ENCODE measurements around the gene SEC22A. TPM values are rescaled to one million over a fixed set of nuclear protein-coding genes. Genes with fewer than 3 reads are reported as not detected.
A peak's percentile ranks its signal among the peaks of the same experiment; 100 is the strongest.

SEC22A gene
- total and polyA plus RNA-seq, 4 experiments from 2014 or later: 19.4 to 26.5 (median 22.5) TPM

DNA sequence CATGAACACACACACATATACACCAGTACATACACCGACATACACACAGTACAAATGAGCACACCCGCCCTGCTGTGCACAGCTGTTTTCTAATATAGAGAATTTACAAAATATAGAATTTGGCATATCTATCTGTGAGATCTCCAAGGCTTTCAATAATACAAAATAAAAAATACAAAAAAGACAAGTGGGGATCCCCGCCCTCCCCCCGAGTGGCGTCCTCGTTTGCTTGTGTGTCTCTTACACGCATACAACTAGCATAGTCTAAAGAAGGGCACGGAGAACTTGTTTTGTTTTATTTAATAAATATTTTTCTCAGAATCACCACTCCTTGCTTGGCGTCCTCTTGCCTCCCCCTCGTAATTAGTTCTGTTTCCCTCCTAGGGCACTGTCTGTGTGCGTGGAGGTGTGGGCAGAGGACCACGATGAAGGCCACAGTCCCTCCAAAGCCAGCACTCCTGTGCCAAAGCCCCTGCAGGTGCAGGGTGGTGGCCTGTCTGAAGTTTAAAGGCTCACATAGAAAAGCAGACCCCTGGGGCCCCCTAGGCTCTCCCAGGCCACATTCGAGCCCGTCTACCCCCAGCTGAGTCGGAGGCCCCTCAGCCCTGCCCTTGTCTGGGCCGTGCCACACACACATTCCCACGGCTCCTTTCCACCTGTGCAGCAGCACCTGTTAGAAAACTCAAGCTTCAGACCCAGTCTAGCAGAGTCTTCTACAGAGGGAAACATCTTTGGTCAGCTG is 82.1 kb downstream of the SEC22A start:
- Mint-ChIP-seq H3K4me1 (no peaks in the 10 kb centered on the region), H3K4me3 (no peak overlapping the region), H3K9me3 (peaks cover 0 to 2% (median 0%) of the 10 kb centered on the region in 8 donors), H3K36me3 (peaks cover 0 to 5% of the 10 kb centered on the region in 2 donors), H3K27me3 (no peaks in the 10 kb centered on the region), H3K27ac (no peak overlapping the region)
- ChIA-PET POLR2A (ENCODE audit: partially characterized antibody) (no interaction called here), CTCF (ENCODE audit: partially characterized antibody) (no interaction called here)
- no peaks in the 10 kb centered on the region for H3K27me3 ChIP-seq (ENCODE audit: insufficient read depth, low read length)
- intact Hi-C loops (cut with micrococcal nuclease): no loop called here
- H3K36me3 ChIP-seq (ENCODE audit: insufficient read depth, low read length): no peaks in the 10 kb centered on the region
- no peak for DNase-seq
- no peak overlapping the region for H3K4me3 ChIP-seq (ENCODE audit: low read length in 2 of 2)
- no peak overlapping the region for H3K27ac ChIP-seq (ENCODE audit: low read depth, low read length)
- H3K9me3 ChIP-seq (ENCODE audit: control insufficient read depth in 1 of 2, low read length in 2 of 2): no peaks in the 10 kb centered on the region
- no peaks in the 10 kb centered on the region for H3K4me1 ChIP-seq (ENCODE audit: insufficient read depth, low read length)

DNA sequence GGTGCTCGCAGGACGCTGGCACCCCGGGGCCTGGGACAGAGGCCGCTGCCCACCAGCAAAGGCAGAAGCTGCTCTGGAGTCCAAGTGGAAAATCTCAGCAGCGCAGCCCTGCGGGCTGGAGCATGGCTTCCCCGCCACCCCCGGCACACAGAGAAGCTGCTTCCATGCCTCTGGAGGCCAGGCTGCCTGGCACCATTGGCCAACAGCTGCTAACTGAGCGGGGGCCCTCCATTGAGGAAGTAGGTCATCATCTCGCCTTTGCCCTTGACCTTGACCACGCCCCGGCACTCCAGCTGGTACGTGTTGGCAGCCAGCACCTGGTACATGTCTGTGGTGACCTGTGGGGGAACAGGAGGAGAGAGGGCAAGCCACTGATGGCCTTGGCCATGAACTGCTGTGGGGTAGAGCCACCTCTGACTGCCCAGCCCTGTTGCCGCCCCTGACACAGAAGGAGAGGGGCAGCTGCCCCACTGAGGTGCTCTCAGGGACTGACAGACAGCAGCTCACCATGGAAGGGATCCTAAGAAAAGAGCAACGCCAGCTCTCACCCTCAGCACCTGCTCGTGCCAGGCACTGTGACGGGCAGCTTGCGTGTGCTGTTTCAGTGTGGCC is 82.8 kb downstream of the SEC22A start:
- intact Hi-C loops (cut with micrococcal nuclease): no loop called here
- H3K27ac ChIP-seq (ENCODE audit: low read depth, low read length): no peak overlapping the region
- H3K36me3 Mint-ChIP-seq: peaks cover 0 to 2% of the 10 kb centered on the region in 2 donors
- H3K4me3 ChIP-seq (ENCODE audit: low read length in 2 of 2): no peak overlapping the region
- no peaks in the 10 kb centered on the region for H3K27me3 Mint-ChIP-seq
- no peak for DNase-seq
- no peaks in the 10 kb centered on the region for H3K4me1 ChIP-seq (ENCODE audit: insufficient read depth, low read length)
- no peaks in the 10 kb centered on the region for H3K27me3 ChIP-seq (ENCODE audit: insufficient read depth, low read length)
- ChIA-PET CTCF (ENCODE audit: partially characterized antibody) (no interaction called here), POLR2A (ENCODE audit: partially characterized antibody) (no interaction called here)
- H3K36me3 ChIP-seq (ENCODE audit: insufficient read depth, low read length): no peaks in the 10 kb centered on the region
- H3K27ac Mint-ChIP-seq: no peak overlapping the region
- no peaks in the 10 kb centered on the region for H3K4me1 Mint-ChIP-seq
- H3K9me3 Mint-ChIP-seq: peaks cover 0 to 2% (median 0%) of the 10 kb centered on the region in 8 donors
- H3K9me3 ChIP-seq (ENCODE audit: control insufficient read depth in 1 of 2, low read length in 2 of 2): no peaks in the 10 kb centered on the region
- no peak overlapping the region for H3K4me3 Mint-ChIP-seq

DNA sequence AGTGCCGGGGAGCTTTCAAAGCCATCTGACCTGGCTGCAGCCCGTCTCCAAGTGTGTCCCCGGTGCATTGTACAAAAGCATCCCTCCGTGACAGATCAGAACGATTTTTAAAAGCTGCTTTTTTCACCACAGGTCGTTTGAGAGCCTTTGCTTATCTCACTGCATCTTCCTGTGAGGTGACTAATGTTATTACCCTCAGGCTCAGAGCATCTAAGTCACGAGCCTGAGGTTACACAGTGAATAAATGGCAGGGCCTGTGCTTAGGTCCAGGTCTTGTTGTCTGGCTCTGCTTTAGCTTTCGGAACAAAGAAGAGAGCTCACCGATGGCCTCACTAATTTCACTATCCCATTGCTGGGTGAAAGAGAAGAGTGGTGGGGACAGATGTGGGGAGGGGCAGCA is 83.3 kb downstream of the SEC22A start:
- H3K9me3 ChIP-seq (ENCODE audit: control insufficient read depth in 1 of 2, low read length in 2 of 2): no peaks in the 10 kb centered on the region
- H3K36me3 ChIP-seq (ENCODE audit: insufficient read depth, low read length): no peaks in the 10 kb centered on the region
- H3K36me3 Mint-ChIP-seq: no peaks in the 10 kb centered on the region
- H3K9me3 Mint-ChIP-seq: peaks cover 0 to 2% (median 0%) of the 10 kb centered on the region in 8 donors
- H3K27me3 ChIP-seq (ENCODE audit: insufficient read depth, low read length): no peaks in the 10 kb centered on the region
- H3K27ac ChIP-seq (ENCODE audit: low read depth, low read length): no peak overlapping the region
- H3K4me3 Mint-ChIP-seq: no peak overlapping the region
- H3K4me3 ChIP-seq (ENCODE audit: low read length in 2 of 2): no peak overlapping the region
- no peaks in the 10 kb centered on the region for H3K4me1 ChIP-seq (ENCODE audit: insufficient read depth, low read length)
- H3K4me1 Mint-ChIP-seq: no peaks in the 10 kb centered on the region
- H3K27ac Mint-ChIP-seq: no peak overlapping the region
- ChIA-PET POLR2A (ENCODE audit: partially characterized antibody) (no interaction called here), CTCF (ENCODE audit: partially characterized antibody) (interaction anchor here (0.6 kb wide), 1 partner anchor 1157 kb away, joined by 4 read pairs; no protein-coding TSS in a partner anchor)
- DNase-seq: no peak
- intact Hi-C loops (cut with micrococcal nuclease): no loop called here
- peaks cover 0 to 2% of the 10 kb centered on the region in 2 donors for H3K27me3 Mint-ChIP-seq

DNA sequence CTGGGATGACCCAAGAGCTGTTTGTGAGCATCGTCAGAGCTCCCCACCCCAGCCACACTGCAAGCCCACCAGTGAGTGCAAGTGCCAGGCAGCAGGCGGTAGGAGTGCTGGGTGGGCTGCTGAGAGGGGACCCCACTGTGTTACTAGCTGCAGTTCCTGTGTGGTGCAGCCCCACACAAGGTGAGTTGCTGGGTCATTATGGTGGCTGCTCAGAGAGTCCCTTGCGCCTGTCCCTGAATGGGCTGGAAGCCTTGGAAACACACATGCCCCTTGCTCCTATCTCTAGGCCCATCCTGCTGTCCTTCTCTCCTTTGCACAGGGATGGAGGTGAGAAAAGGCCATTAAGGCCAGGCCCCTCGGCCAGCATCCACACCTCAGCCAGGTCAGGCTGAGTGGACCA is 83.7 kb downstream of the SEC22A start:
- intact Hi-C loops (cut with micrococcal nuclease): no loop called here
- H3K4me3 Mint-ChIP-seq: no peak overlapping the region
- no peak overlapping the region for H3K27ac ChIP-seq (ENCODE audit: low read depth, low read length)
- no peaks in the 10 kb centered on the region for H3K9me3 ChIP-seq (ENCODE audit: control insufficient read depth in 1 of 2, low read length in 2 of 2)
- H3K4me1 ChIP-seq (ENCODE audit: insufficient read depth, low read length): no peaks in the 10 kb centered on the region
- ChIA-PET POLR2A (ENCODE audit: partially characterized antibody) (no interaction called here), CTCF (ENCODE audit: partially characterized antibody) (interaction anchor here (0.6 kb wide), 1 partner anchor 1156 kb away, joined by 4 read pairs; no protein-coding TSS in a partner anchor)
- no peaks in the 10 kb centered on the region for H3K27me3 ChIP-seq (ENCODE audit: insufficient read depth, low read length)
- H3K36me3 ChIP-seq (ENCODE audit: insufficient read depth, low read length): no peaks in the 10 kb centered on the region
- H3K36me3 Mint-ChIP-seq: no peaks in the 10 kb centered on the region
- H3K9me3 Mint-ChIP-seq: peaks cover 0 to 2% (median 0%) of the 10 kb centered on the region in 8 donors
- H3K4me1 Mint-ChIP-seq: no peaks in the 10 kb centered on the region
- H3K4me3 ChIP-seq (ENCODE audit: low read length in 2 of 2): no peak overlapping the region
- no peak overlapping the region for H3K27ac Mint-ChIP-seq
- no peak for DNase-seq
- peaks cover 0 to 2% of the 10 kb centered on the region in 2 donors for H3K27me3 Mint-ChIP-seq

DNA sequence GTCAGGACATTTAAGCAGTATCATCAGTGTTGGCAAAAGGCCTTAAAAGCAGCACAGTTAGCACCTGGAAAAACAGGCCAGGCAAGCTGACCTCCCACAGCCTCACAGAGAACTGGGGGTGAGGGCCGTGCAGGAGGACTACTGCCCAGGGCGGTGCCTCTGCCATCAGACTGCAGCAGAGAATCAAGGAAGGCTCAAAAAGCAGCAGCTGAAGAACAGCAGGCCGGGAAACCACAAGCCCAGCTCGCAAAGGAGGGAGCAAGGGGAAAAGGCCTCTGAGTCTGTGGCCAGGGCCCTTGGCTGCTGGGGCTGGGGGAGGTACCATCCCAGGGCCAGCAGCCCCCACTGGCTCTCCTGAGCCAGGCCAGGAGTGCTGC is 84.2 kb downstream of the SEC22A start:
- H3K4me3 Mint-ChIP-seq: no peak overlapping the region
- no peaks in the 10 kb centered on the region for H3K9me3 ChIP-seq (ENCODE audit: control insufficient read depth in 1 of 2, low read length in 2 of 2)
- H3K4me1 Mint-ChIP-seq: no peaks in the 10 kb centered on the region
- no peaks in the 10 kb centered on the region for H3K36me3 Mint-ChIP-seq
- H3K27me3 ChIP-seq (ENCODE audit: insufficient read depth, low read length): no peaks in the 10 kb centered on the region
- H3K4me3 ChIP-seq (ENCODE audit: low read length in 2 of 2): no peak overlapping the region
- H3K27ac ChIP-seq (ENCODE audit: low read depth, low read length): no peak overlapping the region
- peaks cover 0 to 2% (median 0%) of the 10 kb centered on the region in 8 donors for H3K9me3 Mint-ChIP-seq
- DNase-seq: no peak
- no peaks in the 10 kb centered on the region for H3K4me1 ChIP-seq (ENCODE audit: insufficient read depth, low read length)
- intact Hi-C loops (cut with micrococcal nuclease): no loop called here
- ChIA-PET CTCF (ENCODE audit: partially characterized antibody) (no interaction called here), POLR2A (ENCODE audit: partially characterized antibody) (no interaction called here)
- H3K36me3 ChIP-seq (ENCODE audit: insufficient read depth, low read length): no peaks in the 10 kb centered on the region
- peaks cover 0 to 2% of the 10 kb centered on the region in 2 donors for H3K27me3 Mint-ChIP-seq
- no peak overlapping the region for H3K27ac Mint-ChIP-seq

DNA sequence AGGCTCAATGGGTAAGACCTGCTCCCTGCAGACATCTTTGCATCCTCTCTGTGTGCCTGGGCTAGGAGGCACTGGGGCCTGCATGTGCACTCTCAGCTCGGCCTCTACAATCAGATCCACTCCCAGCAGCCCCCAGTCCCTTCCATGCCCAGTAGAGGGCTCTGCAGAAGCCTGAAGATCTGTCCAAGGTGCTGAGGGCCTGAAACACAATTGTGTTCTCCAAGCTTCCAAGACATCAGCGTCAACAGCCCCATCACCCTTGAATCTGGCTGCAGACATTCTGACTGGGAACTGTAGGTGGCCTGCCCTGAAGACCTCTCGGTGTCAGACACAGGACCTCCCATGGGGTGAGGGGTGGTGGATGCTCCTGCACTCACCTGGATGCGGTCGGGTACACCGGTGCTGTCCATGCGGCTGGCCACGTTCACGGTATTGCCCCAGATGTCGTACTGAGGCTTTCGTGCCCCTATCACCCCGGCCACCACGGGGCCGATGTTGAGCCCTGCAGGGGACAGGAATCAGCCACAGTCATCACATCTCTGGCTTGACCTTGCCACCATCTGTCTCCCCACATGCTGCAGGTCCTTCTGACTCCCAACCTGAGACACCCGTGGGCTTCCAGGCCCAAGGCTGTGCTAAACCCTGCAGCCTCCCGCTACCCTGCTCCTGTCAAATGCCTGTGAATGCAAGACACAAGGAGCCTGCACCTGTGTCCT is 84.7 kb downstream of the SEC22A start:
- H3K9me3 Mint-ChIP-seq: peaks cover 0 to 2% (median 0%) of the 10 kb centered on the region in 8 donors
- CTCF ChIA-PET (ENCODE audit: partially characterized antibody): no interaction called here
- peak in 4 of 5 donors; percentile 16 to 23 (median 18) for DNase-seq
- no peak overlapping the region for H3K4me3 ChIP-seq (ENCODE audit: low read length in 2 of 2)
- POLR2A ChIA-PET (ENCODE audit: partially characterized antibody): no interaction called here
- H3K27ac Mint-ChIP-seq: peak overlapping the region in 1 of 7 donors; percentile 57
- no peaks in the 10 kb centered on the region for H3K9me3 ChIP-seq (ENCODE audit: control insufficient read depth in 1 of 2, low read length in 2 of 2)
- H3K27me3 ChIP-seq (ENCODE audit: insufficient read depth, low read length): no peaks in the 10 kb centered on the region
- H3K36me3 Mint-ChIP-seq: no peaks in the 10 kb centered on the region
- no peaks in the 10 kb centered on the region for H3K36me3 ChIP-seq (ENCODE audit: insufficient read depth, low read length)
- peaks cover 0 to 2% of the 10 kb centered on the region in 2 donors for H3K27me3 Mint-ChIP-seq
- no peaks in the 10 kb centered on the region for H3K4me1 Mint-ChIP-seq
- H3K27ac ChIP-seq (ENCODE audit: low read depth, low read length): no peak overlapping the region
- no peaks in the 10 kb centered on the region for H3K4me1 ChIP-seq (ENCODE audit: insufficient read depth, low read length)
- H3K4me3 Mint-ChIP-seq: no peak overlapping the region
- intact Hi-C loops (cut with micrococcal nuclease): no loop called here

All from CD4-positive, alpha-beta memory T cell (primary cell).